CD4-positive, alpha-beta memory T cell (primary cell): ENCODE measurements around the gene KCTD13. TPM values are rescaled to one million over a fixed set of nuclear protein-coding genes. Genes with fewer than 3 reads are reported as not detected.

Source experiments
- CTCF ChIA-PET: fragments of 350-600 bp; sonication (Branson Sonifier 250); formaldehyde crosslinking; loops from one replicate; lab custom pipeline; 2021; ENCODE audit warnings: inconsistent platforms; ENCODE audit not compliant: partially characterized antibody; lab: Charles Lee
- POLR2A ChIA-PET: fragments of 350-600 bp; sonication (Branson Sonifier 250); formaldehyde crosslinking; loops from one replicate; lab custom pipeline; 2021; ENCODE audit not compliant: partially characterized antibody; lab: Charles Lee
- DNase-seq, 5 donors: peaks; one replicate each; pipeline versions ENCODE4 v3.0.0 to v3.0.0-alpha.2; 2020 to 2022; ENCODE audit warnings: mixed read lengths in 1 of 5
- H3K27ac ChIP-seq: one replicate; pipeline ENCODE4 v1.7.0; 2013; ENCODE audit warnings: low read depth, low read length
- H3K27me3 ChIP-seq: 2 replicates; pipeline ENCODE4 v1.7.0; 2013; ENCODE audit warnings: mild to moderate bottlenecking, low read length, moderate library complexity; ENCODE audit not compliant: insufficient read depth
- H3K36me3 ChIP-seq: 2 replicates; pipeline ENCODE4 v1.7.0; 2013; ENCODE audit warnings: mild to moderate bottlenecking, low read length, moderate library complexity; ENCODE audit not compliant: insufficient read depth
- H3K4me1 ChIP-seq: 2 replicates; pipeline ENCODE4 v1.7.0; 2013; ENCODE audit warnings: mild to moderate bottlenecking, low read length, moderate library complexity; ENCODE audit not compliant: insufficient read depth
- H3K4me3 ChIP-seq, 2 donors: one replicate each; pipeline ENCODE4 v1.7.0; 2013; ENCODE audit warnings: low read length in 2 of 2, mild to moderate bottlenecking in 1 of 2
- H3K9me3 ChIP-seq, 2 donors: one replicate each; pipeline ENCODE4 v1.7.0; 2013; ENCODE audit warnings: low read length in 2 of 2, control low read depth in 1 of 2; ENCODE audit not compliant: control insufficient read depth in 1 of 2
- H3K27ac Mint-ChIP-seq, 7 donors: one replicate each; pipeline ENCODE4 v1.8.0; 2020 to 2021; ENCODE audit warnings: mixed read lengths in 7 of 7, mild to moderate bottlenecking in 6 of 7, inconsistent platforms in 3 of 7, moderate library complexity in 3 of 7
- H3K27me3 Mint-ChIP-seq, 2 donors: one replicate each; pipeline ENCODE4 v1.8.0; 2020 to 2021; ENCODE audit warnings: mixed read lengths in 2 of 2
- H3K36me3 Mint-ChIP-seq, 2 donors: one replicate each; pipeline ENCODE4 v1.8.0; 2020 to 2021; ENCODE audit warnings: mixed read lengths in 2 of 2, inconsistent platforms in 1 of 2, mild to moderate bottlenecking in 1 of 2
- H3K4me1 Mint-ChIP-seq, 4 donors: one replicate each; pipeline ENCODE4 v1.8.0; 2020 to 2021; ENCODE audit warnings: mixed read lengths in 4 of 4, mild to moderate bottlenecking in 1 of 4
- H3K4me3 Mint-ChIP-seq, 8 donors: one replicate each; pipeline ENCODE4 v1.8.0; 2020 to 2021; ENCODE audit warnings: mixed read lengths in 8 of 8, mild to moderate bottlenecking in 7 of 8, moderate library complexity in 6 of 8, inconsistent platforms in 3 of 8
- H3K9me3 Mint-ChIP-seq, 8 donors: one replicate each; pipeline ENCODE4 v1.8.0; 2020 to 2021; ENCODE audit warnings: mixed read lengths in 8 of 8, mild to moderate bottlenecking in 5 of 8, inconsistent platforms in 3 of 8, moderate library complexity in 1 of 8
- intact Hi-C: fragments of 100-400 bp; cut with micrococcal nuclease; formaldehyde crosslinking; loops from one replicate; pipeline ENCODE4 v1.15.1; 2023
- polyA plus RNA-seq, 2 donors: library from polyadenylated mRNA; unstranded; fragments of 300-500 nt; fragmentation: Illumina TruSeq; gene quantifications; one replicate each; pipeline ENCODE4 v1.2.3, GENCODE V29; 2021
- total RNA-seq, 2 experiments: library from RNA; stranded (reverse); gene quantifications; one replicate each; pipeline ENCODE4 v1.2.3, GENCODE V29; 2021

Gene KCTD13
- total and polyA plus RNA-seq, 4 experiments from 2014 or later: 6.0 to 87.3 (median 51.0) TPM

GRCh38 chr16:29883987-29884386 lies 42.0 kb downstream of the KCTD13 start:
- no peak overlapping the region for H3K4me3 ChIP-seq
- no peaks in the 10 kb centered on the region for H3K36me3 ChIP-seq
- H3K4me1 Mint-ChIP-seq: peaks cover 0 to 1% (median 0%) of the 10 kb centered on the region in 4 donors
- H3K36me3 Mint-ChIP-seq: no peaks in the 10 kb centered on the region
- CTCF ChIA-PET: interaction anchor here (0.7 kb wide), 1 partner anchor 36 kb away, joined by 3 read pairs; no protein-coding TSS in a partner anchor
- H3K4me3 Mint-ChIP-seq: no peak overlapping the region
- no peak for DNase-seq
- intact Hi-C loops: no loop called here
- POLR2A ChIA-PET: no interaction called here
- H3K9me3 Mint-ChIP-seq: no peaks in the 10 kb centered on the region
- H3K27me3 ChIP-seq: no peaks in the 10 kb centered on the region
- H3K9me3 ChIP-seq: no peaks in the 10 kb centered on the region
- no peaks in the 10 kb centered on the region for H3K4me1 ChIP-seq
- H3K27me3 Mint-ChIP-seq: peaks cover 7 to 18% of the 10 kb centered on the region in 2 donors
- no peak overlapping the region for H3K27ac ChIP-seq
- H3K27ac Mint-ChIP-seq: no peak overlapping the region

DNA sequence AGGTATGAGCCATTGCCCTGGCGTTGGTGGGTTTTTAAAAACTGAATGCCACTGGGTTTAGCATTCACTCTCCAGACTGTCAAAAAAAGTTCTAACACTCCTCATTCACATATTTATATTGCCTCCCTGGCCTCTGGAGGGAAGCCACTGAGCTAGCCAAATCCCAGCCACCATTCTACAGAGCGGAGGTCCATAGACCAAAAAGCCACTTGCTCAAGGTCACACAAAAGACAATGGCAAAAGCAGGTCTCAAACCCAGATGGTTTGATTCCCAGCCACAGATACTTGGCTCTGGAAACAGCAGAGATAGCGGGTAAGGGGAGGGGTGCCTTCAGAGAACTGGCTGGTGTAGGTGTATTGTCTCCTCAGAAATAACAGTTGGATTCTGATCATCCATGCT lies 45.0 kb downstream of the KCTD13 start:
- CTCF ChIA-PET: interaction anchor here (1.0 kb wide), 1 partner anchor 33 kb away, joined by 4 read pairs; no protein-coding TSS in a partner anchor
- Histone ChIP-seq H3K36me3 (no peaks in the 10 kb centered on the region), H3K4me1 (peaks cover 14% of the 10 kb centered on the region), H3K9me3 (no peaks in the 10 kb centered on the region), H3K4me3 (no peak overlapping the region), H3K27ac (no peak overlapping the region), H3K27me3 (peaks cover 8% of the 10 kb centered on the region)
- Mint-ChIP-seq H3K27me3 (peaks cover 14 to 29% of the 10 kb centered on the region in 2 donors), H3K27ac (no peak overlapping the region), H3K36me3 (no peaks in the 10 kb centered on the region), H3K4me1 (peaks cover 3 to 18% (median 13%) of the 10 kb centered on the region in 4 donors), H3K4me3 (no peak overlapping the region), H3K9me3 (peaks cover 0 to 1% (median 0%) of the 10 kb centered on the region in 8 donors)
- intact Hi-C loops: no loop called here
- POLR2A ChIA-PET: no interaction called here
- no peak for DNase-seq

DNA sequence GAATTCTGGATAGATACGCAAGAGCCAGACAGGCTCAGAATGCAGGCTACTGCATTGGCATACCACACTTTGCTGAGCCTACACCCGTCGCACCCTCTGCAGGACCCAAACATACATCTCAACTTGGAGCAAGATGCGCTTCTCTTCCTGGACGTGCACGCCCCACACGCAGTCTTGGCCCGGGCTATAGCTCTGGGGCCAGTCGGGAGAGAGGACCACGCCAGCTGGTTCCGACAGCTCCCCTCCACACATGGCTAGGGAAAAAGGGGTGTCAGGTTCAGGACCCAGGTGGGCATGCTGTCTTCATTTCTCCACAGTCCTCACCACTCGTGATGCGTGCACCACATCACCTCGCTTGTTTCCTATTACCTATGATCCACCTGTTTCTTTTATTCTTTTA lies 47.9 kb downstream of the KCTD13 start:
- no peak overlapping the region for H3K27ac ChIP-seq
- Mint-ChIP-seq H3K27me3 (peaks cover 14 to 31% of the 10 kb centered on the region in 2 donors), H3K27ac (no peak overlapping the region), H3K36me3 (no peaks in the 10 kb centered on the region), H3K9me3 (peaks cover 0 to 1% (median 0%) of the 10 kb centered on the region in 8 donors), H3K4me3 (peak overlapping the region in 4 of 8 donors; percentile 42 to 88 (median 84)), H3K4me1 (peaks cover 3 to 21% (median 14%) of the 10 kb centered on the region in 4 donors)
- peaks cover 14% of the 10 kb centered on the region for H3K4me1 ChIP-seq
- no peaks in the 10 kb centered on the region for H3K9me3 ChIP-seq
- no peak overlapping the region for H3K4me3 ChIP-seq
- ChIA-PET CTCF (interaction anchor here (1.6 kb wide), 1 partner anchor 30 kb away, joined by 9 read pairs; no protein-coding TSS in a partner anchor), POLR2A (no interaction called here)
- H3K36me3 ChIP-seq: no peaks in the 10 kb centered on the region
- intact Hi-C loops: no loop called here
- DNase-seq: no peak
- peaks cover 8% of the 10 kb centered on the region for H3K27me3 ChIP-seq

- Mint-ChIP-seq H3K27me3 (peaks cover 12 to 26% of the 10 kb centered on the region in 2 donors), H3K9me3 (peaks cover 0 to 1% (median 0%) of the 10 kb centered on the region in 8 donors), H3K36me3 (no peaks in the 10 kb centered on the region), H3K4me1 (peaks cover 3 to 21% (median 14%) of the 10 kb centered on the region in 4 donors), H3K27ac (peak overlapping the region in 2 of 7 donors; percentile 20 to 65), H3K4me3 (peak overlapping the region; percentile 58 to 88 (median 82))
- Histone ChIP-seq H3K4me1 (peaks cover 14% of the 10 kb centered on the region), H3K4me3 (peak overlapping the region in 1 of 2 donors; percentile 38), H3K27me3 (peaks cover 8% of the 10 kb centered on the region), H3K36me3 (no peaks in the 10 kb centered on the region), H3K27ac (no peak overlapping the region), H3K9me3 (no peaks in the 10 kb centered on the region)
- DNase-seq: peak; percentile 18 to 65 (median 33)
- intact Hi-C loops: no loop called here
- ChIA-PET CTCF (interaction anchor here (1.6 kb wide), 1 partner anchor 29 kb away, joined by 9 read pairs; no protein-coding TSS in a partner anchor), POLR2A (interaction anchor here (1.5 kb wide), 1 partner anchor 14 kb away, joined by 3 read pairs; the partner anchor contains the start of gene CDIPT)
Observed at GRCh38 chr16:29877266-29877961, 48.6 kb downstream of the KCTD13 start.

DNA sequence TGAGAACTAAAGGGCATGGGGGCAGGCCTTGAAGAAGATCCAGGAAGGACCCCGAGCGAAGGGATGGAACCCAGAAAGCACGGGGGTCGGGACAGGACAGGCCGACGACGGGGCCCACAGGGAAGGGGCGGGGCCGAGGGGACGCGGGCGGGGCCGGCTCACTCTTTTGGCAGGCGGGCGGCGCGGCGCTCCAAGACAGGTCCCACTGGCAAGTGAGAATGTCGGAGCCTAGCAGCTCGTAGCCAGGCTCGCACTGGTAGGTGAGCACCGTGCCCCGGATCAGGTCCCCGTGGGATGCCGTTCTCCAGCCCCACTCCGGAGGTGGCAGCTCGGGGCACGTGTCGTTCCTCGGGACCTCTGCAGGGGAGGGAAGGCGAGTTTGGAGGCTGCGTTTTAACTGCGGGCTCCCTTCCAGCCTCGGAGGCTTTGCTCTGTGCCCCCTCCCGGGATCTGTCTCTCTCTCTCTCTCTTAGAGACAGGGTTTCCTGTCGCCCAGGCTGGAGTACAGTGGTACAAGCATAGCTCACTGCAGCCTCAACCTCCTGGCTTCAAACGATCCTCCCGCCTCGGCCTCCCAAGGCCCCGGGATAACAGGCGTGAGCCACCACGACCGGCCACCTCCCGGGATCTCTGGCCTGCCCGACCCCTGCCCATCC lies 49.3 kb downstream of the KCTD13 start:
- peaks cover 12 to 26% of the 10 kb centered on the region in 2 donors for H3K27me3 Mint-ChIP-seq
- Histone ChIP-seq H3K4me3 (peak overlapping the region in 1 of 2 donors; percentile 38), H3K27ac (no peak overlapping the region), H3K27me3 (peaks cover 8% of the 10 kb centered on the region), H3K4me1 (peaks cover 14% of the 10 kb centered on the region), H3K9me3 (no peaks in the 10 kb centered on the region), H3K36me3 (no peaks in the 10 kb centered on the region)
- CTCF ChIA-PET: interaction anchor here (1.3 to 1.6 kb wide), 2 partner anchors 28 kb away, joined by 3 to 9 read pairs; no protein-coding TSS in a partner anchor
- no peaks in the 10 kb centered on the region for H3K36me3 Mint-ChIP-seq
- H3K4me3 Mint-ChIP-seq: peak overlapping the region; percentile 38 to 88 (median 80)
- intact Hi-C loops: loop anchor here (1.0 kb wide), 1 partner anchor 13 kb away; the partner anchor contains the start of gene CDIPT
- H3K27ac Mint-ChIP-seq: peak overlapping the region in 2 of 7 donors; percentile 35 to 68
- POLR2A ChIA-PET: interaction anchor here (1.5 kb wide), 1 partner anchor 13 kb away, joined by 3 read pairs; the partner anchor contains the start of gene CDIPT
- H3K9me3 Mint-ChIP-seq: peaks cover 0 to 1% (median 0%) of the 10 kb centered on the region in 8 donors
- DNase-seq: peak in 2 of 5 donors; percentile 12 to 14
- H3K4me1 Mint-ChIP-seq: peaks cover 3 to 21% (median 14%) of the 10 kb centered on the region in 4 donors

- H3K27me3 Mint-ChIP-seq: peaks cover 12 to 24% of the 10 kb centered on the region in 2 donors
- ChIA-PET POLR2A (interaction anchor here (1.5 kb wide), 1 partner anchor 13 kb away, joined by 3 read pairs; the partner anchor contains the start of gene CDIPT), CTCF (interaction anchor here (1.3 kb wide), 1 partner anchor 28 kb away, joined by 3 read pairs; no protein-coding TSS in a partner anchor)
- DNase-seq: no peak
- peaks cover 3 to 21% (median 14%) of the 10 kb centered on the region in 4 donors for H3K4me1 Mint-ChIP-seq
- intact Hi-C loops: loop anchor here (1.0 kb wide), 1 partner anchor 13 kb away; the partner anchor contains the start of gene CDIPT
- H3K27me3 ChIP-seq: peaks cover 8% of the 10 kb centered on the region
- H3K4me1 ChIP-seq: peaks cover 14% of the 10 kb centered on the region
- H3K9me3 ChIP-seq: no peaks in the 10 kb centered on the region
- H3K27ac ChIP-seq: no peak overlapping the region
- H3K4me3 ChIP-seq: peak overlapping the region in 1 of 2 donors; percentile 38
- H3K27ac Mint-ChIP-seq: peak overlapping the region in 1 of 7 donors; percentile 35
- H3K4me3 Mint-ChIP-seq: peak overlapping the region; percentile 38 to 88 (median 80)
- H3K9me3 Mint-ChIP-seq: peaks cover 0 to 1% (median 0%) of the 10 kb centered on the region in 8 donors
- H3K36me3 ChIP-seq: no peaks in the 10 kb centered on the region
- no peaks in the 10 kb centered on the region for H3K36me3 Mint-ChIP-seq
Observed at GRCh38 chr16:29876217-29876593, 49.8 kb downstream of the KCTD13 start.
